ENCODE measurements around the gene CCL23.

CCL23 gene

GRCh38 chr17:35972945-35973332 lies 44.8 kb downstream of the CCL23 start:
- TF ChIP-seq CTCF (IDR thresholded peaks at IDR 0.05; ENCODE audit: low read depth, low read length): no peak
- no peak for DNase-seq (ENCODE audit: low read depth in 2 of 2)
- H3K4me3 ChIP-seq (replicated peaks in 1 of 2; ENCODE audit: low read depth in 2 of 2, low read length in 2 of 2): no peak overlapping the region

- H3K4me3 ChIP-seq (replicated peaks in 1 of 2; ENCODE audit: low read depth in 2 of 2, low read length in 2 of 2): no peak overlapping the region
- TF ChIP-seq CTCF (IDR thresholded peaks at IDR 0.05; ENCODE audit: low read depth, low read length): no peak
- DNase-seq (ENCODE audit: low read depth in 2 of 2): no peak
Measured at GRCh38 chr17:35972535-35972934, 45.2 kb downstream of the CCL23 start.

- no peak overlapping the region for H3K4me3 ChIP-seq (replicated peaks in 1 of 2; ENCODE audit: low read depth in 2 of 2, low read length in 2 of 2)
- TF ChIP-seq CTCF (IDR thresholded peaks at IDR 0.05; ENCODE audit: low read depth, low read length): no peak
- no peak for DNase-seq (ENCODE audit: low read depth in 2 of 2)
Measured at GRCh38 chr17:35972066-35972465, 45.7 kb downstream of the CCL23 start.

GRCh38 chr17:35969558-35970380 lies 48.0 kb downstream of the CCL23 start:
- peak; percentile 85 to 87 for DNase-seq (ENCODE audit: low read depth in 2 of 2)
- TF ChIP-seq CTCF (IDR thresholded peaks at IDR 0.05; ENCODE audit: low read depth, low read length): peak; percentile 72
- no peak overlapping the region for H3K4me3 ChIP-seq (replicated peaks in 1 of 2; ENCODE audit: low read depth in 2 of 2, low read length in 2 of 2)

GRCh38 chr17:35968520-35969054 lies 49.2 kb downstream of the CCL23 start:
- H3K4me3 ChIP-seq (replicated peaks in 1 of 2; ENCODE audit: low read depth in 2 of 2, low read length in 2 of 2): no peak overlapping the region
- DNase-seq (ENCODE audit: low read depth in 2 of 2): no peak
- no peak for TF ChIP-seq CTCF (IDR thresholded peaks at IDR 0.05; ENCODE audit: low read depth, low read length)

- DNase-seq (ENCODE audit: low read depth in 2 of 2): no peak
- no peak overlapping the region for H3K4me3 ChIP-seq (replicated peaks in 1 of 2; ENCODE audit: low read depth in 2 of 2, low read length in 2 of 2)
- no peak for TF ChIP-seq CTCF (IDR thresholded peaks at IDR 0.05; ENCODE audit: low read depth, low read length)
Measured at GRCh38 chr17:35965272-35965671, 52.5 kb downstream of the CCL23 start.
